ENCODE measurements around the gene NEBL. TPM values are rescaled to one million over a fixed set of nuclear protein-coding genes. Genes with fewer than 3 reads are reported as not detected.

Gene NEBL
- total RNA-seq, 1 experiment from 2014 or later: 11.5 TPM

- ChIA-PET POLR2A (ENCODE audit: low non-redundant PET) (no interaction called here), CTCF (no interaction called here)
- Histone ChIP-seq H3K36me3 (ENCODE audit: insufficient read depth, low read length, poor library complexity, severe bottlenecking) (no peaks in the 10 kb centered on the region), H3K27me3 (replicated peaks; ENCODE audit: insufficient read depth, low read depth, low read length, poor library complexity) (no peaks in the 10 kb centered on the region), H3K27ac (ENCODE audit: low read depth, low read length, poor library complexity, severe bottlenecking) (no peak overlapping the region), H3K4me1 (ENCODE audit: insufficient read depth, low read length, poor library complexity, severe bottlenecking) (no peaks in the 10 kb centered on the region), H3K4me3 (ENCODE audit: low read depth, low read length, poor library complexity, severe bottlenecking) (no peak overlapping the region), H3K9me3 (ENCODE audit: low read depth, low read length, poor library complexity, severe bottlenecking) (no peaks in the 10 kb centered on the region)
- no TSS peak for BruUV-seq (replicated peaks)
- intact Hi-C loops (cut with micrococcal nuclease; ENCODE audit: unreplicated experiment): no loop called here
- no peak for DNase-seq (ENCODE audit: low spot score)
- no peak for TF ChIP-seq CTCF (conservative IDR thresholded peaks at IDR 0.05; ENCODE audit: low read depth, low read length)
- no peak for TF ChIP-seq EZH2 (IDR thresholded peaks at IDR 0.05; ENCODE audit: borderline replicate concordance, low read depth, low read length, poor library complexity, severe bottlenecking)
Observed at GRCh38 chr10:20920061-20920460, 22.9 kb upstream of the NEBL start.

GRCh38 chr10:20919481-20919880, 22.4 kb upstream of the NEBL start:
- no peaks in the 10 kb centered on the region for H3K9me3 ChIP-seq (ENCODE audit: low read depth, low read length, poor library complexity, severe bottlenecking)
- no peaks in the 10 kb centered on the region for H3K27me3 ChIP-seq (replicated peaks; ENCODE audit: insufficient read depth, low read depth, low read length, poor library complexity)
- TF ChIP-seq EZH2 (IDR thresholded peaks at IDR 0.05; ENCODE audit: borderline replicate concordance, low read depth, low read length, poor library complexity, severe bottlenecking) (no peak), CTCF (conservative IDR thresholded peaks at IDR 0.05; ENCODE audit: low read depth, low read length) (no peak)
- no TSS peak for BruUV-seq (replicated peaks)
- no peak overlapping the region for H3K27ac ChIP-seq (ENCODE audit: low read depth, low read length, poor library complexity, severe bottlenecking)
- intact Hi-C loops (cut with micrococcal nuclease; ENCODE audit: unreplicated experiment): no loop called here
- no peak overlapping the region for H3K4me3 ChIP-seq (ENCODE audit: low read depth, low read length, poor library complexity, severe bottlenecking)
- ChIA-PET POLR2A (ENCODE audit: low non-redundant PET) (no interaction called here), CTCF (no interaction called here)
- no peaks in the 10 kb centered on the region for H3K4me1 ChIP-seq (ENCODE audit: insufficient read depth, low read length, poor library complexity, severe bottlenecking)
- H3K36me3 ChIP-seq (ENCODE audit: insufficient read depth, low read length, poor library complexity, severe bottlenecking): no peaks in the 10 kb centered on the region
- no peak for DNase-seq (ENCODE audit: low spot score)

DNA sequence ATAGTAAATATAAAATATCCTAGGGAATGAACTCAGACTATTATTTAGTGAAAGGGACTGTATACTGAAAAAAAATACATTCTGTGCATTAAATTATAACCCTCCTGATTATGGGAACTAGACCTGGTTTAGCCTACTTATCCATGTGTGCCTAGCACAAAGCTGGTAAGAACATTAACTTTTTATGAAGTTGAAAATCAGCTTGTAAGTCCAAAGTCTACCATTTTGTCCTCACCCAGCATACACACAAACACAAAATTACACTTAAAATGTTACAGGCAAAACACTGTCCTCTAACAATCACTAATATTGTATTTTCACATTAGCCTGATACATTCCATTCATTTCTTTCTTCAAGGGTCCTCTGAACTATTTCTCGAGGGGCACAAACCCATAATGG, 19.9 kb upstream of the NEBL start:
- no TSS peak for BruUV-seq (replicated peaks)
- no peaks in the 10 kb centered on the region for H3K36me3 ChIP-seq (ENCODE audit: insufficient read depth, low read length, poor library complexity, severe bottlenecking)
- H3K4me1 ChIP-seq (ENCODE audit: insufficient read depth, low read length, poor library complexity, severe bottlenecking): no peaks in the 10 kb centered on the region
- H3K4me3 ChIP-seq (ENCODE audit: low read depth, low read length, poor library complexity, severe bottlenecking): no peak overlapping the region
- ChIA-PET CTCF (no interaction called here), POLR2A (ENCODE audit: low non-redundant PET) (interaction anchor here (0.6 kb wide), 1 partner anchor 1136 kb away, joined by 3 read pairs; no protein-coding TSS in a partner anchor)
- TF ChIP-seq CTCF (conservative IDR thresholded peaks at IDR 0.05; ENCODE audit: low read depth, low read length): no peak
- no peak for TF ChIP-seq EZH2 (IDR thresholded peaks at IDR 0.05; ENCODE audit: borderline replicate concordance, low read depth, low read length, poor library complexity, severe bottlenecking)
- no peak overlapping the region for H3K27ac ChIP-seq (ENCODE audit: low read depth, low read length, poor library complexity, severe bottlenecking)
- DNase-seq (ENCODE audit: low spot score): no peak
- H3K9me3 ChIP-seq (ENCODE audit: low read depth, low read length, poor library complexity, severe bottlenecking): no peaks in the 10 kb centered on the region
- no peaks in the 10 kb centered on the region for H3K27me3 ChIP-seq (replicated peaks; ENCODE audit: insufficient read depth, low read depth, low read length, poor library complexity)
- intact Hi-C loops (cut with micrococcal nuclease; ENCODE audit: unreplicated experiment): no loop called here

Data from A673 (cell line).